HCT116 (cell line): ENCODE results near the gene TSPEAR. TPM values are rescaled to one million over a fixed set of nuclear protein-coding genes. Genes with fewer than 3 reads are reported as not detected.

Experiments used
- ATAC-seq: fragments of 200-7000 bp; cut with Tn5 transposase; 2 replicates; pipeline ENCODE4 v1.9.1; 2020; ENCODE audit warnings: mild to moderate bottlenecking, moderate library complexity
- BruUV-seq: library from RNA; stranded (reverse); fragments of 400-500 nt; replicated peaks from 2 replicates; lab custom pipeline; 2021; lab: Mats Ljungman, UMichigan
- CTCF ChIA-PET: fragments of 300-600 bp; sonication (Branson Sonifier 250); formaldehyde crosslinking; loops from one replicate; lab custom pipeline; 2021; ENCODE audit warnings: antibody characterized with exemption; lab: Charles Lee
- POLR2A ChIA-PET: fragments of 300-600, 350-600 bp; sonication (Branson Sonifier 250); formaldehyde crosslinking; loops from one replicate; lab custom pipeline; 2021; ENCODE audit warnings: antibody characterized with exemption; lab: Charles Lee
- RAD21 ChIA-PET, 2 experiments: fragments of 300-600 bp; sonication (Branson Sonifier 250); formaldehyde crosslinking; loops; one replicate each; lab custom pipeline; 2023; ENCODE audit warnings: low total read pairs in 2 of 2; ENCODE audit not compliant: uncharacterized antibody in 2 of 2, unreplicated experiment in 2 of 2, low non-redundant PET in 1 of 2; lab: Charles Lee
- DNase-seq: peaks from one replicate; pipeline ENCODE4 v3.0.0-alpha.2; 2010; ENCODE audit warnings: low read depth, low spot score
- H2AFZ ChIP-seq: fragments of 200-600 bp; shearing (Covaris generic), sonication (generic); 2 replicates; pipeline ENCODE4 v1.6.1; 2017; ENCODE audit warnings: low read depth, mixed run types, mixed read lengths, antibody characterized with exemption, low read length; ENCODE audit not compliant: poor library complexity, severe bottlenecking
- H3K27ac ChIP-seq: 2 replicates; pipeline ENCODE4 v1.5.1; 2012; ENCODE audit warnings: low read depth, low read length
- H3K27me3 ChIP-seq: fragments of 200-600 bp; sonication (generic); 2 replicates; pipeline ENCODE4 v1.6.1; 2016; ENCODE audit warnings: mixed run types, low read length, mixed read lengths; ENCODE audit not compliant: insufficient read depth
- H3K36me3 ChIP-seq, 2 experiments: fragments of 200-500 bp in 1 of 2; fragments of 200-600 bp in 1 of 2; sonication (Bioruptor generic) in 1 of 2; sonication (generic) in 1 of 2; 2 replicates each; pipeline versions ENCODE4 v1.5.1 to v1.6.1; 2014 to 2016; ENCODE audit warnings: low read length in 2 of 2, inconsistent platforms in 1 of 2, mixed read lengths in 1 of 2, mixed run types in 1 of 2; ENCODE audit not compliant: insufficient read depth in 2 of 2, control insufficient read depth in 1 of 2
- H3K4me1 ChIP-seq, 2 experiments: fragments of 200-600 bp in 1 of 2; sonication (generic) in 1 of 2; 2 replicates each; pipeline versions ENCODE4 v1.5.1 to v1.6.1; 2012 to 2017; ENCODE audit warnings: low read length in 2 of 2, inconsistent platforms in 1 of 2, mild to moderate bottlenecking in 1 of 2, mixed read lengths in 1 of 2, mixed run types in 1 of 2, moderate library complexity in 1 of 2; ENCODE audit not compliant: insufficient read depth in 2 of 2, control insufficient read depth in 1 of 2
- H3K4me2 ChIP-seq: fragments of 200-600 bp; sonication (generic); 2 replicates; pipeline ENCODE4 v1.6.1; 2017; ENCODE audit warnings: mixed run types, low read length, mixed read lengths
- H3K4me3 ChIP-seq, 2 experiments: fragments of 200-600 bp in 1 of 2; sonication (generic) in 1 of 2; replicated peaks in 1 of 2; 2 replicates each; pipeline ENCODE4 v1.5.1; 2011 to 2016; ENCODE audit warnings: low read length in 2 of 2, control low read depth in 1 of 2, low read depth in 1 of 2, mild to moderate bottlenecking in 1 of 2, mixed read lengths in 1 of 2, mixed run types in 1 of 2
- H3K79me2 ChIP-seq: fragments of 200-600 bp; sonication (generic); 2 replicates; pipeline ENCODE4 v1.6.1; 2017; ENCODE audit warnings: mild to moderate bottlenecking, mixed run types, low read length, moderate library complexity, mixed read lengths; ENCODE audit not compliant: insufficient read depth
- H3K9ac ChIP-seq: fragments of 200-600 bp; sonication (generic); 2 replicates; pipeline ENCODE4 v1.6.1; 2016; ENCODE audit warnings: low read length, mixed read lengths
- H3K9me2 ChIP-seq: fragments of 200-600 bp; sonication (generic), shearing (Covaris generic); 2 replicates; pipeline ENCODE4 v1.6.1; 2017; ENCODE audit warnings: mixed run types, mild to moderate bottlenecking, moderate library complexity; ENCODE audit not compliant: insufficient read depth
- H3K9me3 ChIP-seq, 2 experiments: fragments of 200-500 bp in 1 of 2; fragments of 200-600 bp in 1 of 2; sonication (Bioruptor generic) in 1 of 2; sonication (generic) in 1 of 2; 2 replicates each; pipeline ENCODE4 v1.6.1; 2014 to 2017; ENCODE audit warnings: low read length in 2 of 2, mixed read lengths in 2 of 2, inconsistent platforms in 1 of 2, low read depth in 1 of 2, mild to moderate bottlenecking in 1 of 2, mixed run types in 1 of 2, moderate library complexity in 1 of 2; ENCODE audit not compliant: control insufficient read depth in 1 of 2, insufficient read depth in 1 of 2
- H4K20me1 ChIP-seq: fragments of 200-600 bp; sonication (generic), shearing (Covaris generic); 2 replicates; pipeline ENCODE4 v1.6.1; 2017; ENCODE audit warnings: mixed run types, mild to moderate bottlenecking, moderate library complexity; ENCODE audit not compliant: insufficient read depth
- CBX3 ChIP-seq: IDR thresholded peaks from 2 replicates; pipeline ENCODE4 v1.6.1; 2012; ENCODE audit warnings: low read depth
- CEBPB ChIP-seq: IDR thresholded peaks from 2 replicates; pipeline ENCODE4 v1.6.1; 2012; ENCODE audit warnings: low read depth
- CTCF ChIP-seq, 3 experiments: fragments of 200-600 bp in 1 of 3; sonication (generic) in 1 of 3; IDR thresholded peaks in 2 of 3; conservative IDR thresholded peaks in 1 of 3; 2 replicates each; pipeline ENCODE4 v1.5.1; 2012 to 2017; ENCODE audit warnings: low read depth in 2 of 3, low read length in 2 of 3, antibody characterized with exemption in 1 of 3, borderline replicate concordance in 1 of 3, control low read depth in 1 of 3, mild to moderate bottlenecking in 1 of 3, mixed read lengths in 1 of 3, mixed run types in 1 of 3, moderate library complexity in 1 of 3; ENCODE audit not compliant: insufficient read depth in 1 of 3
- EGR1 ChIP-seq: IDR thresholded peaks from 2 replicates; pipeline ENCODE4 v1.6.1; 2012; ENCODE audit warnings: low read depth
- EZH2 ChIP-seq: fragments of 200-600 bp; sonication (generic); IDR thresholded peaks from 2 replicates; pipeline ENCODE4 v1.6.1; 2017; ENCODE audit warnings: antibody characterized with exemption, mixed run types
- EZH2phosphoT487 ChIP-seq: fragments of 200-600 bp; IDR thresholded peaks from 2 replicates; pipeline ENCODE4 v1.6.1; 2018; ENCODE audit warnings: antibody characterized with exemption, borderline replicate concordance
- FOSL1 ChIP-seq: IDR thresholded peaks from 2 replicates; pipeline ENCODE4 v1.6.1; 2012; ENCODE audit warnings: low read depth
- POLR2AphosphoS5 ChIP-seq: IDR thresholded peaks from 2 replicates; pipeline ENCODE4 v1.6.1; 2011; ENCODE audit warnings: mild to moderate bottlenecking, low read depth, low read length, moderate library complexity
- SIN3A ChIP-seq: IDR thresholded peaks from 2 replicates; pipeline ENCODE4 v1.6.1; 2012; ENCODE audit warnings: low read depth
- SRF ChIP-seq: IDR thresholded peaks from 2 replicates; pipeline ENCODE4 v1.6.1; 2012; ENCODE audit warnings: low read depth
- TCF7L2 ChIP-seq: IDR thresholded peaks from 2 replicates; pipeline ENCODE4 v1.7.0; 2011; ENCODE audit warnings: borderline replicate concordance, inconsistent platforms; ENCODE audit not compliant: insufficient read depth, insufficient read length; ENCODE audit errors: extremely low read depth
- ZBTB33 ChIP-seq: IDR thresholded peaks from 2 replicates; pipeline ENCODE4 v1.6.1; 2011; ENCODE audit warnings: mild to moderate bottlenecking, low read length, moderate library complexity; ENCODE audit not compliant: insufficient replicate concordance; ENCODE audit errors: extremely low read depth
- ZFX ChIP-seq: fragments of 450-650 bp; IDR thresholded peaks from 2 replicates; pipeline ENCODE4 v1.6.1; 2017
- ZNF274 ChIP-seq: fragments of 200-500 bp; sonication (Bioruptor generic); IDR thresholded peaks from 2 replicates; pipeline ENCODE4 v1.6.1; 2014; ENCODE audit warnings: mild to moderate bottlenecking, low read depth, low read length, inconsistent platforms
- intact Hi-C: fragments of 100-400 bp; cut with micrococcal nuclease; formaldehyde crosslinking; loops from 2 replicates; pipeline ENCODE4 v1.10.0; 2022
- total RNA-seq: library from RNA; stranded (reverse); gene quantifications from one replicate; pipeline ENCODE4 v1.2.1, GENCODE V29; 2021; ENCODE audit not compliant: unreplicated experiment

The TSPEAR gene
- total RNA-seq, 1 experiment from 2014 or later = not detected

GRCh38 chr21:44506279-44507255 is 204.8 kb downstream of the TSPEAR start:
- ChIA-PET RAD21 (no interaction called here), POLR2A (no interaction called here), CTCF (no interaction called here)
- Histone ChIP-seq H3K4me3 (no peak overlapping the region), H3K27me3 (no peaks in the 10 kb centered on the region), H3K4me2 (no peak overlapping the region), H3K9ac (no peak overlapping the region), H3K4me1 (peaks cover 9 to 15% of the 10 kb centered on the region in 2 experiments), H2AFZ (no peak overlapping the region), H4K20me1 (no peaks in the 10 kb centered on the region), H3K9me3 (no peaks in the 10 kb centered on the region), H3K36me3 (no peaks in the 10 kb centered on the region), H3K27ac (no peak overlapping the region), H3K79me2 (no peaks in the 10 kb centered on the region), H3K9me2 (no peaks in the 10 kb centered on the region)
- intact Hi-C loops = no loop called here
- ATAC-seq (no peak), DNase-seq (no peak)
- no TSS peak for BruUV-seq
- TF ChIP-seq CBX3 = no peak

GRCh38 chr21:44505673-44506278 is 205.6 kb downstream of the TSPEAR start:
- no peak for DNase-seq
- ChIA-PET RAD21 (no interaction called here), POLR2A (no interaction called here), CTCF (no interaction called here)
- no peaks in the 10 kb centered on the region for H3K27me3 ChIP-seq
- peaks cover 7 to 11% of the 10 kb centered on the region in 2 experiments for H3K4me1 ChIP-seq
- intact Hi-C loops = no loop called here
- no peaks in the 10 kb centered on the region for H3K36me3 ChIP-seq
- H3K9me2 ChIP-seq = no peaks in the 10 kb centered on the region
- no TSS peak for BruUV-seq
- ATAC-seq = no peak
- no peaks in the 10 kb centered on the region for H4K20me1 ChIP-seq
- no peak overlapping the region for H2AFZ ChIP-seq
- no peak overlapping the region for H3K27ac ChIP-seq
- H3K4me2 ChIP-seq = no peak overlapping the region
- no peak overlapping the region for H3K9ac ChIP-seq
- H3K9me3 ChIP-seq = no peaks in the 10 kb centered on the region
- H3K4me3 ChIP-seq = no peak overlapping the region
- H3K79me2 ChIP-seq = no peaks in the 10 kb centered on the region
- TF ChIP-seq CBX3 (no peak), TCF7L2 (no peak), CTCF (IDR thresholded peaks at IDR 0.05 in 2 of 3, conservative IDR thresholded peaks at IDR 0.05 in 1 of 3; ENCODE audit: borderline replicate concordance in 1 of 3, insufficient read depth in 1 of 3, low read depth in 2 of 3, low read length in 2 of 3) (no peak), SIN3A (no peak), ZNF274 (no peak), EGR1 (no peak), ZBTB33 (no peak), SRF (no peak), FOSL1 (no peak), CEBPB (no peak), ZFX (no peak), POLR2AphosphoS5 (no peak), EZH2 (no peak), EZH2phosphoT487 (no peak)
